Measurements from ENCODE around the gene KIT.

GRCh38 chr4:54712206-54712605 lies 54.4 kb downstream of the KIT start:
- TF ChIP-seq GABPA (IDR thresholded peaks at IDR 0.05; ENCODE audit: low read depth) (no peak), CTCF (IDR thresholded peaks at IDR 0.05; ENCODE audit: insufficient read depth, low read length) (no peak), REST (IDR thresholded peaks at IDR 0.05; ENCODE audit: insufficient replicate concordance, low read depth) (no peak)

Data from HL-60 (cell line).